D341Med (cell line): Measurements from ENCODE around the gene RASSF8.

Experiments used
- DNase-seq: peaks from one replicate; pipeline ENCODE4 v3.0.0; 2012; ENCODE audit warnings: low spot score

Gene RASSF8

GRCh38 chr12:25993901-25994651 lies 35.6 kb downstream of the RASSF8 start:
- no peak for DNase-seq

DNA sequence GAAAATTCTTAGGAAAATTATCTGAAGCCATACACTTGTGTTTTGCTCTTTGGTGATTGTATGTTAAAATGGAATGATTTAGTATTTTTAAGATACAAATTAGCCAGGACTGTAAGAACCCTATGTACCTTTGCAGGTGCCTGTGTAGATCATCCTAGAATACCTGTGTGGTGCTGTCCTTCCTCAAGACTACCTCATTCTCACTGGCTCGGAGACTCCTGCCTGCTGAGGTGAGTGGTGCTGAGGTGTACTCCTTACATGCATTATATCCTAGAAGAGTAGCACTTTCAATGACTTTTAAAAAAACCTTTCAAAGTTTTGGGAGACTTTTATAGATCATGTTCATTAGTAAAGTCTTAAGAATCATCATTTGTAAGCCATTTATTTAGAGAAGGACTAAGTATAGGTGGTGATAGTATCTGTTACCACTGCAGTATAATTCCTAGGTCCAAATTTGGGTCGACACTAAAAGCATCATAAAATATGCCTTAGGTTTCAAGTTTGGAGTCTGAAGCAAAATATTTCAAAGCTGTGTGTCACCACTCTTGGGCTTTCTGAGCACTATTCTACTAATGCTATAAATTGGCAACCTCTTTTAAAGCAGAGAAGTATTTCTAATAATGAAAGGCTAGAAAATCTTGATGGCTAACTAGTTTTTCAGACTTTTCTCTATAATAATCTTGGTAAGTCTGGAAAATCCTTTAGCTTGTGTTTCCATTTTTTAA lies 36.6 kb downstream of the RASSF8 start:
- DNase-seq = no peak

DNA sequence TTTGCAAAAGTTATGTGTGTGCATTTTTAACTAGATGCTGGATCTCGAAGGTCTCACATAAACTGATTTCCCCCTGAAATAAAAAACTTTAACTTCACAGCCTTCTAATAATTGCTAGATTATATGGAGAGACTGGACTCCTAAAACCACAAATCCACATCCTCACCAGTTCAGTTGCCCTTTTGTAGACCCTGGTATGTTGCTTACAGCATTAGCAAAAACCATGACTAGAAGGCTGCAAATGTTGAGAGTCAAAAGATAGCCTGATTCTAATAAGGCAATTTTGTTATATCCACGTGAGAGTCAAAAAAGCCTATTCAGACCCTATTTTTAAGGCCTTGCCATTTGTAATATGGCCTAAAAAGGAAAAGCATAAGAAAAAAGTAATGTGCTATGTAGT lies 37.4 kb downstream of the RASSF8 start:
- DNase-seq = no peak

- DNase-seq = no peak
Measured at GRCh38 chr12:25996677-25997076, 38.2 kb downstream of the RASSF8 start.

- no peak for DNase-seq
Measured at GRCh38 chr12:25997201-25997963, 38.9 kb downstream of the RASSF8 start.

- no peak for DNase-seq
Measured at GRCh38 chr12:26000898-26001297, 42.4 kb downstream of the RASSF8 start.

GRCh38 chr12:26001530-26001929 lies 43.0 kb downstream of the RASSF8 start:
- DNase-seq = no peak

- no peak for DNase-seq
Measured at GRCh38 chr12:26003065-26003464, 44.6 kb downstream of the RASSF8 start.

DNA sequence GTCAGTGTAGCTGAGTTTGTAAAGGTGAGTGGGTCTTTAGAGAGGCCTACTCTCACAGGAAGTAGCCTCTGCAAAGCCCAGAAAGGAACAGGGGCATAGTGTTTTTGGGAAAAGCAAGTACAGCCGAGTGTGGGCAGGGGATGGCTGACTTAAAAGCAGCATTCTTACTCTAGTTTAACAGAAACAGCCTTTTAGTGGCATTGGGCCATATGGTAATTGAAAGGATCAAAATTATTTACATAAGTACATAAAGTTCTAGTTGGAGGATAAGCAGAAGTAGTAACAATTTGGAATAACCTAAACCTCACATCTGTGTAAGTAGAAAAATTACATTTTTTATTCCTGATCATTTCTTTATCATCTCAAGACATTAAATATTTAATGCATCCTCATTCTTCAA lies 49.1 kb downstream of the RASSF8 start:
- no peak for DNase-seq

GRCh38 chr12:26009593-26009992 lies 51.1 kb downstream of the RASSF8 start:
- DNase-seq = no peak

DNA sequence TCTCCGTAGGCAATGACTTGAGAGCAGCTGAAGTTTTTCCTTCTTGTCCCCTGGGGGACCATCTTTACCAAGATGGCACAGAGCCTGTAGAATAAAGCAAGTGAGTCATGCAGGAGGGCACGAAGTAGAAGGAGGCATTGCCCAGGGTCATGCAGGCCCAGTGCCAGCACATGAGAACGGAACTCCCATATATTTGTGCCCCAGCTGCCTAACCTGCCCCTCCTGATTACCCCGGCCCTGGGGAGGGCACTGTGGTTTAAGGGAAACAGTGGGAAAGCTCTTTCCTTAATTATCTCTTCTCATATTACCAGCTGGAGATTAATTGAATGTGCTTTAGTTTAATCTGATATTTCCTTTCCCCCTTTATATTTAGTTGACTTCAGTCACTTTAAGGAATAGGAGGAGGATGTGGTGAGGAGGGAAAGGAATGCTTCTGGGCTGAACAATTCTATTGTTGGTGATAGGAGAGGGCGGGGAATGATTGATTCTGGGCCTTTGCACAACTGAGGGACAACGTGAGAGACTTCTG lies 51.9 kb downstream of the RASSF8 start:
- DNase-seq = peak; percentile 70

DNA sequence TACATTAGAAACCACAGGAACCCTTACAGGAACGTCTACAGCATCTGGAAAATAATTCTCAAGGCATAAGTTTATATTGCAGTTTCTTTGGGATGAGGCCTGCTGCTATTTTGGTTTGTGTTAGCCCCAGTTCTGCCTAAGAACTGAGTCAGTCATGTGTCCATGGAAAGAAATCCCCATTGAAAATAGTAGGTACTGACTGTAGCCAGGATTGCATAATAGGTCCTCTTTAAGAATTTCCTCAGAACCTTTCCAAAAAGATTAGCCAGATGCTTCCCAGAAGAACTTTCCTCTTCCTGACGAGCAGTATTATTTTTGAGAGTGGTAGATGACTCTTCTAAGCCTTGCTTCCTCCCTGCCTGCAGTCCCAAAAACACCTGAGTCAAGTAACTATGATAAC lies 52.6 kb downstream of the RASSF8 start:
- no peak for DNase-seq

DNA sequence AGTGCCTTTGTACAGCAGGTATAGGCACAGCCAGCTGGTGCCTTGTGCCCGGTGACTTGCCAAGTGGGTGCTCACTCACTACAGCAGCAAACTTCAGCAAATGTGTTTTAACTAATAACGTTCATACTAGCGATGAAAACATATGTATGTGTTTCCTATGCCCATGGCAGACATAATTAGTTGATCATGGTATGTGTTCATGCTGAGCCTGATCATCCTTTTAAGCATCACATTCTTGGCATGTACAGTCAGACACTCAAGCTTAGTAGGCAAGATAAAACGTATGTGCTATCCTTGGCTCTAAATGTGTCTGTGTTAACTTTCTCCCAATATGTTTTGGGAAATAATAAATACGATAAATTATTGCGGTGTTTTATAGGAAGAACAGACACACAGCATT lies 55.6 kb downstream of the RASSF8 start:
- no peak for DNase-seq

GRCh38 chr12:26016516-26016915 lies 58.0 kb downstream of the RASSF8 start:
- DNase-seq = no peak

GRCh38 chr12:26017484-26018211 lies 59.2 kb downstream of the RASSF8 start:
- peak; percentile 65 for DNase-seq

DNA sequence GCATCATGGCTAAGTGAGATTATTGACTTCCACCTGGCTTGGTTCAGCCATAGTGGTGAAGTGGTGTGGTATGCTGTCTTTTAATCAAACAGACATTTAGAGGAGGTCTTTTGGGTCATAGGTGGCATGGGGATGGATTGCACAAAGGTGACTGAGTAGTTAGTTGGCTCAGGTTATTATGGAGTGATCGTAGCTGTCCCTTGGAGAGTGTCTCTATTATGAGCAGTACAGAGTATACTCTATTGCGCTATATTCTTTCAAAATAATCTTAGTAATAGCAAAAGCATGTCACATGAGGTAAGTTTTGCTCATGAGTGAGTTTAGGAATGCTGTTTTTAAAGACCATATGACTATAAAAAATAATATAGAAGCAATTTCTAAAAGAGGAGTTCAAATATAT lies 60.4 kb downstream of the RASSF8 start:
- DNase-seq = no peak

DNA sequence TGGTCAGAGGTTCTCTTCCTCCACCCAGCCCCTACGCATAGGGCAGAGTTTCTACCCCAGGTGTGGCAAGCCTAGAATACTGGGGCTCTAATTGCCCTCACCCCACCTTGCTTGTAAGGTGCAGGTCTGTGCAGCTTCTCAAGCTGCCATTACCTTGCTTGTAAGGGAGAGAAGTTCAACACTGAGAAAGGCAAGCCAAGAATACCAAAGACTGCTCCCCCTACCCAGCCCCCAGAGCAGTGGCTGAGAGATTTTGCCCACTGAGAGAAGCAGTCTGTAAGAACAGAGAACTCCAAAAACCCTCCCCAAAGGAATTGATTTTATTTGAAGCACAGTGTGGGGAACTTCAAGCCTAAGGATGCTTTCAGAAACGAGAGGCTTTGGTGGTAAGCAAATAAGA lies 63.1 kb downstream of the RASSF8 start:
- no peak for DNase-seq

GRCh38 chr12:26022043-26022442 lies 63.6 kb downstream of the RASSF8 start:
- no peak for DNase-seq

GRCh38 chr12:26026713-26027112 lies 68.2 kb downstream of the RASSF8 start:
- DNase-seq = no peak

DNA sequence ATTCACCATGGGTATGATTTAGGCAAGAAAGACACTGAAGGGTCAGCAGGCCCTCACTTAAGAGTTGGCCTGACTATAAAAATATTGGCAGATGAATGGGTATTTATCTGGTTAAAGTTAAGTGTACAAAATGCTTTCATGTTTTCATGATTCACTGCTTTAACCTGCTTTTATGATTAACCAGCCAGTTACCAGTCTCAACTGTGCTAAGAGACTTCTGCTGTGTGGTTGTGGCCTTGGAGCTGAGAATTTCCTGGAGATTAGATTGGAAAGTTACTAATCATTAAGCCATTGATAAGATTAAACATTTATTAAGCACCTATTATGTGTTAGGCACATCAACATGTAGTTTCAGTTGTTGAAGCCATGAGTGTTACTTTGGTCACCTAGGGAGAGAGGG lies 68.9 kb downstream of the RASSF8 start:
- no peak for DNase-seq

GRCh38 chr12:26028953-26029735 lies 70.7 kb downstream of the RASSF8 start:
- peak; percentile 51 for DNase-seq
